HepG2 (cell line): ENCODE results near the gene OTOGL.

Source experiments
- GABPB1 ChIP-seq: IDR thresholded peaks from 2 replicates; pipeline ENCODE4 v1.6.1; 2016; ENCODE audit warnings: mild to moderate bottlenecking, missing genetic modification reagents, moderate library complexity, missing compliant biosample characterization
- KDM1A ChIP-seq: IDR thresholded peaks from 2 replicates; pipeline ENCODE4 v1.6.1; 2016; ENCODE audit warnings: missing compliant biosample characterization
- MYNN ChIP-seq: sonication (generic); formaldehyde crosslinking; IDR thresholded peaks from 2 replicates; pipeline ENCODE4 v1.4.0; 2020; ENCODE audit warnings: mild to moderate bottlenecking, low read depth, missing genetic modification reagents
- PPARG ChIP-seq: conservative IDR thresholded peaks from 2 replicates; pipeline ENCODE4 v1.6.1; 2016; ENCODE audit warnings: missing biosample characterization, missing genetic modification reagents
- TARDBP ChIP-seq: sonication (generic); formaldehyde crosslinking; IDR thresholded peaks from 2 replicates; pipeline ENCODE4 v1.8.0; 2022; ENCODE audit warnings: mild to moderate bottlenecking, missing genetic modification reagents
- THAP11 ChIP-seq: IDR thresholded peaks from 2 replicates; pipeline ENCODE4 v1.6.1; 2016; ENCODE audit warnings: missing biosample characterization, missing genetic modification reagents
- ZNF274 ChIP-seq: sonication (generic); formaldehyde crosslinking; IDR thresholded peaks from 2 replicates; pipeline ENCODE4 v1.5.1; 2020; ENCODE audit warnings: mild to moderate bottlenecking, missing genetic modification reagents
- ZNF282 ChIP-seq: fragments of 450-650 bp; IDR thresholded peaks from 2 replicates; pipeline ENCODE4 v1.6.1; 2018; ENCODE audit not compliant: partially characterized antibody
- TF ChIP-seq, protein P1 (sequence below): sonication (generic); formaldehyde crosslinking; IDR thresholded peaks from 2 replicates; pipeline ENCODE4 v1.5.0; 2020; ENCODE audit warnings: missing genetic modification reagents
- TF ChIP-seq, protein P2 (sequence below): sonication (generic); formaldehyde crosslinking; IDR thresholded peaks from 2 replicates; pipeline ENCODE4 v1.4.0; 2020; ENCODE audit warnings: mild to moderate bottlenecking, missing genetic modification reagents
- TF ChIP-seq, protein P3 (sequence below): sonication (generic); formaldehyde crosslinking; IDR thresholded peaks from 2 replicates; pipeline ENCODE4 v1.5.0; 2020; ENCODE audit warnings: mild to moderate bottlenecking, missing genetic modification reagents, moderate library complexity

DNA sequence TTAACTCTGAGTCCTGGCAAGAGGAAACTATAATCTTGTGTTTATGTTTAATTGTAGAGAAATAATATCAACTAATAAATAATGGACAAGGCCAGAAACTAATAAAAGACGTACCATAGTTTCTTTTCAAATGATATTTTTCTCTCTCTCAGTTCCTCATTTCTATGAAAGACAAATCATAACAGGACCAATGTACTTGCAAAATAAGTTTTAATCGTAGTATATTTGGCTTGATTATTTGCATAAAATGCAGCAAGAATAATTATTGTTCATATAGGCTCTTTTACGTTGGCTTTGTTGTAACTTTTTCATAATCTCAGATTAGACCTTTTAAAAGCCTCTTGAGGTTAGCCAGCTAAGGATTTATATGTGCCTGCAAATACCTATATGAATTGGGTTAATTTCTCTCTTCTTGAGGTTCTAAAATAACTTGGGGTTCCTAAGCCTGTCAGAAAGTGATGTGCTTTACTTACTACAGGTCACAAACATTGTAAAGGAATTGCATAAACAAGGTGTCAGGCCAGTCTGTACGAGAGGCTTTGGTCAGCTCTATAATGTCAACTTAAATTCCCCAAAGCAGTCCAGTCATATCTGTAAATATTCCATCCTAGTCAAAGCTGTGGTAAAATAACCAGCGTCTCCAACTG lies 191.9 kb downstream of the OTOGL start:
- TF ChIP-seq ZNF274 (CRISPR knock-in tag) (no peak), PPARG (CRISPR knock-in tag) (no peak), KDM1A (no peak), GABPB1 (CRISPR knock-in tag) (no peak), TARDBP (CRISPR knock-in tag) (no peak), THAP11 (CRISPR knock-in tag) (no peak), ZNF282 (no peak), MYNN (CRISPR knock-in tag) (no peak)
- TF ChIP-seq, protein P1, sequence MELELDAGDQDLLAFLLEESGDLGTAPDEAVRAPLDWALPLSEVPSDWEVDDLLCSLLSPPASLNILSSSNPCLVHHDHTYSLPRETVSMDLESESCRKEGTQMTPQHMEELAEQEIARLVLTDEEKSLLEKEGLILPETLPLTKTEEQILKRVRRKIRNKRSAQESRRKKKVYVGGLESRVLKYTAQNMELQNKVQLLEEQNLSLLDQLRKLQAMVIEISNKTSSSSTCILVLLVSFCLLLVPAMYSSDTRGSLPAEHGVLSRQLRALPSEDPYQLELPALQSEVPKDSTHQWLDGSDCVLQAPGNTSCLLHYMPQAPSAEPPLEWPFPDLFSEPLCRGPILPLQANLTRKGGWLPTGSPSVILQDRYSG, result no peak
- TF ChIP-seq, protein P2, sequence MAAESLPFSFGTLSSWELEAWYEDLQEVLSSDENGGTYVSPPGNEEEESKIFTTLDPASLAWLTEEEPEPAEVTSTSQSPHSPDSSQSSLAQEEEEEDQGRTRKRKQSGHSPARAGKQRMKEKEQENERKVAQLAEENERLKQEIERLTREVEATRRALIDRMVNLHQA (CRISPR knock-in tag), result no peak
- TF ChIP-seq, protein P3, sequence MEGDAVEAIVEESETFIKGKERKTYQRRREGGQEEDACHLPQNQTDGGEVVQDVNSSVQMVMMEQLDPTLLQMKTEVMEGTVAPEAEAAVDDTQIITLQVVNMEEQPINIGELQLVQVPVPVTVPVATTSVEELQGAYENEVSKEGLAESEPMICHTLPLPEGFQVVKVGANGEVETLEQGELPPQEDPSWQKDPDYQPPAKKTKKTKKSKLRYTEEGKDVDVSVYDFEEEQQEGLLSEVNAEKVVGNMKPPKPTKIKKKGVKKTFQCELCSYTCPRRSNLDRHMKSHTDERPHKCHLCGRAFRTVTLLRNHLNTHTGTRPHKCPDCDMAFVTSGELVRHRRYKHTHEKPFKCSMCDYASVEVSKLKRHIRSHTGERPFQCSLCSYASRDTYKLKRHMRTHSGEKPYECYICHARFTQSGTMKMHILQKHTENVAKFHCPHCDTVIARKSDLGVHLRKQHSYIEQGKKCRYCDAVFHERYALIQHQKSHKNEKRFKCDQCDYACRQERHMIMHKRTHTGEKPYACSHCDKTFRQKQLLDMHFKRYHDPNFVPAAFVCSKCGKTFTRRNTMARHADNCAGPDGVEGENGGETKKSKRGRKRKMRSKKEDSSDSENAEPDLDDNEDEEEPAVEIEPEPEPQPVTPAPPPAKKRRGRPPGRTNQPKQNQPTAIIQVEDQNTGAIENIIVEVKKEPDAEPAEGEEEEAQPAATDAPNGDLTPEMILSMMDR (CRISPR knock-in tag), result no peak
